ENCODE data around the gene PTPRD. TPM values are rescaled to one million over a fixed set of nuclear protein-coding genes. Genes with fewer than 3 reads are reported as not detected.

The PTPRD gene
- total RNA-seq, 1 experiment from 2014 or later = 0.02 TPM

GRCh38 chr9:9783711-9784110 lies 829.1 kb downstream of the PTPRD start (continued):
- no peak for TF ChIP-seq TCF7L2 (IDR thresholded peaks at IDR 0.05; ENCODE audit: borderline replicate concordance, extremely low read depth, insufficient read depth, insufficient read length)
- no peak for TF ChIP-seq CTCF (IDR thresholded peaks at IDR 0.05 in 2 of 3, conservative IDR thresholded peaks at IDR 0.05 in 1 of 3; ENCODE audit: borderline replicate concordance in 1 of 3, insufficient read depth in 1 of 3, low read depth in 2 of 3, low read length in 2 of 3)
- no peak for TF ChIP-seq CEBPB (IDR thresholded peaks at IDR 0.05; ENCODE audit: low read depth)
- no peak for TF ChIP-seq EZH2 (IDR thresholded peaks at IDR 0.05)
- TF ChIP-seq ELF1 (IDR thresholded peaks at IDR 0.05; ENCODE audit: borderline replicate concordance, low read depth) = no peak
- no peak for TF ChIP-seq SP1 (IDR thresholded peaks at IDR 0.05; ENCODE audit: low read depth)
- TF ChIP-seq EZH2phosphoT487 (IDR thresholded peaks at IDR 0.05; ENCODE audit: borderline replicate concordance) = no peak
- no peak for TF ChIP-seq CBX3 (IDR thresholded peaks at IDR 0.05; ENCODE audit: low read depth)
- TF ChIP-seq, protein P1, sequence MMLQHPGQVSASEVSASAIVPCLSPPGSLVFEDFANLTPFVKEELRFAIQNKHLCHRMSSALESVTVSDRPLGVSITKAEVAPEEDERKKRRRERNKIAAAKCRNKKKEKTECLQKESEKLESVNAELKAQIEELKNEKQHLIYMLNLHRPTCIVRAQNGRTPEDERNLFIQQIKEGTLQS (IDR thresholded peaks at IDR 0.05) = no peak
- no peak for TF ChIP-seq POLR2A (IDR thresholded peaks at IDR 0.05; ENCODE audit: borderline replicate concordance, extremely low read depth, insufficient read depth, insufficient read length)
- no peak for TF ChIP-seq SIN3A (IDR thresholded peaks at IDR 0.05; ENCODE audit: low read depth)

- intact Hi-C loops (cut with micrococcal nuclease) = no loop called here
- no TSS peak for BruUV-seq (replicated peaks)
- Histone ChIP-seq H2AFZ (ENCODE audit: low read depth, low read length, poor library complexity, severe bottlenecking) (no peak overlapping the region), H3K4me2 (ENCODE audit: low read length) (no peak overlapping the region), H3K9me3 (ENCODE audit: control insufficient read depth in 1 of 2, insufficient read depth in 1 of 2, low read depth in 1 of 2, low read length in 2 of 2) (peaks cover 12 to 14% of the 10 kb centered on the region in 2 experiments; a peak in 2 of 4 replicates), H3K79me2 (ENCODE audit: insufficient read depth, low read length) (no peaks in the 10 kb centered on the region), H3K27ac (ENCODE audit: low read depth, low read length) (no peak overlapping the region), H3K9me2 (ENCODE audit: insufficient read depth) (no peaks in the 10 kb centered on the region), H3K36me3 (ENCODE audit: control insufficient read depth in 1 of 2, insufficient read depth in 2 of 2, low read length in 2 of 2) (no peaks in the 10 kb centered on the region), H4K20me1 (ENCODE audit: insufficient read depth) (no peaks in the 10 kb centered on the region), H3K27me3 (ENCODE audit: insufficient read depth, low read length) (no peaks in the 10 kb centered on the region), H3K4me3 (replicated peaks in 1 of 2; ENCODE audit: low read depth in 1 of 2, low read length in 2 of 2) (no peak overlapping the region), H3K9ac (ENCODE audit: low read length) (no peak overlapping the region), H3K4me1 (ENCODE audit: control insufficient read depth in 1 of 2, insufficient read depth in 2 of 2, low read length in 2 of 2) (no peaks in the 10 kb centered on the region)
- ATAC-seq = no peak
- RAD21 ChIA-PET (ENCODE audit: low non-redundant PET in 1 of 2, low total read pairs in 2 of 2, uncharacterized antibody in 2 of 2, unreplicated experiment in 2 of 2) = no interaction called here
- TF ChIP-seq POLR2A (IDR thresholded peaks at IDR 0.05; ENCODE audit: borderline replicate concordance, extremely low read depth, insufficient read depth, insufficient read length) (no peak), RAD21 (IDR thresholded peaks at IDR 0.05; ENCODE audit: low read depth) (no peak), CEBPB (IDR thresholded peaks at IDR 0.05; ENCODE audit: low read depth) (no peak)
- CTCF ChIA-PET = no interaction called here
- DNase-seq (ENCODE audit: low read depth, low spot score) = no peak
- POLR2A ChIA-PET = no interaction called here
Observed at GRCh38 chr9:9783211-9783610, 829.6 kb downstream of the PTPRD start.
